ENCODE results near the gene HSD11B2. TPM values are rescaled to one million over a fixed set of nuclear protein-coding genes. Genes with fewer than 3 reads are reported as not detected.

HSD11B2 gene
- total and polyA plus RNA-seq, 4 donors = 2.6 to 39.8 (median 6.7) TPM

DNA sequence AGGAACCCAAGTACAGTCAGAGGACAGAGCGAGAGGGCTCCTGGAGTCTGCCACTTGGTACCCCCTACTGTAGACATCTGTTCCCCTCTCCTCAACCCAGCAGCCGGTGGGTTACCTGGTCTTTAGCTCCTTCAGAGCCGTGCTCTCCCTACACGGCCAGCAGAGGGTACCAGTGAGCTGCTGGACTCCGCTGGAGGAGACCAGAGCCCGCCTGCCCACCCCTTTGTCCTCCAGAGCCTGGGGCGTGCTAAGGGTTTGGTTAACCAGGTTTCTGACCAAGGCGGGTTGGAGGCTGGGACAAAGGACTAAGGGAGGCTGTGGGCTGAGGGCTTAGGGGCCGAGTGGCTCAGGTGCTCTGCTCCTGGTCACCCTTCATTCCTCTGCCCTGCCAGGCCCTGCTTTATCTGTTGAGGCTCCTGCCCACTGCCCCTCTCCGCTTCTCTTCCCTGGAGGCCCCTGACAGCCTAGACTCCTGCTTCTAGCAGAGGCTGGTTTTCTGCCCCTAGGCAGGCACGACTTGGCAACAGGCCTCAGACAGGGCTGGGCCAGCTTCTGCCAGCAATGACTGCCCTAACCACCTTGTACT, 2.7 kb upstream of the HSD11B2 start:
- Histone ChIP-seq H3K27ac (ENCODE audit: low read depth in 1 of 2, low read length in 1 of 2) (no peak overlapping the region), H3K9ac (ENCODE audit: insufficient read depth in 1 of 2, low read length in 2 of 2) (no peak overlapping the region), H3K4me3 (no peak overlapping the region), H3K4me1 (ENCODE audit: control insufficient read depth in 5 of 5, insufficient read depth in 5 of 5, low read length in 5 of 5) (peaks cover 0 to 33% (median 8%) of the 10 kb centered on the region in 5 donors), H3K27me3 (ENCODE audit: control insufficient read depth in 3 of 3, insufficient read depth in 3 of 3, low read length in 2 of 3) (peaks cover 0 to 10% (median 9%) of the 10 kb centered on the region in 3 donors), H3K36me3 (ENCODE audit: control insufficient read depth in 4 of 4, insufficient read depth in 4 of 4, low read length in 4 of 4) (no peaks in the 10 kb centered on the region), H3K9me3 (ENCODE audit: control insufficient read depth in 4 of 4, insufficient read depth in 3 of 4, low read length in 3 of 4) (no peaks in the 10 kb centered on the region)
- TF ChIP-seq, protein P1, sequence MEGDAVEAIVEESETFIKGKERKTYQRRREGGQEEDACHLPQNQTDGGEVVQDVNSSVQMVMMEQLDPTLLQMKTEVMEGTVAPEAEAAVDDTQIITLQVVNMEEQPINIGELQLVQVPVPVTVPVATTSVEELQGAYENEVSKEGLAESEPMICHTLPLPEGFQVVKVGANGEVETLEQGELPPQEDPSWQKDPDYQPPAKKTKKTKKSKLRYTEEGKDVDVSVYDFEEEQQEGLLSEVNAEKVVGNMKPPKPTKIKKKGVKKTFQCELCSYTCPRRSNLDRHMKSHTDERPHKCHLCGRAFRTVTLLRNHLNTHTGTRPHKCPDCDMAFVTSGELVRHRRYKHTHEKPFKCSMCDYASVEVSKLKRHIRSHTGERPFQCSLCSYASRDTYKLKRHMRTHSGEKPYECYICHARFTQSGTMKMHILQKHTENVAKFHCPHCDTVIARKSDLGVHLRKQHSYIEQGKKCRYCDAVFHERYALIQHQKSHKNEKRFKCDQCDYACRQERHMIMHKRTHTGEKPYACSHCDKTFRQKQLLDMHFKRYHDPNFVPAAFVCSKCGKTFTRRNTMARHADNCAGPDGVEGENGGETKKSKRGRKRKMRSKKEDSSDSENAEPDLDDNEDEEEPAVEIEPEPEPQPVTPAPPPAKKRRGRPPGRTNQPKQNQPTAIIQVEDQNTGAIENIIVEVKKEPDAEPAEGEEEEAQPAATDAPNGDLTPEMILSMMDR (IDR thresholded peaks at IDR 0.05; ENCODE audit: control extremely low read depth, extremely low read depth) = peak; percentile 67
- 20 to 30% methylated on average over 11 of the region's 11 CpGs for WGBS, 2 donors
- peak; percentile 78 to 82 (median 82) for DNase-seq
- peak; percentile 27 for ATAC-seq (ENCODE audit: insufficient read depth, low FRiP score)

DNA sequence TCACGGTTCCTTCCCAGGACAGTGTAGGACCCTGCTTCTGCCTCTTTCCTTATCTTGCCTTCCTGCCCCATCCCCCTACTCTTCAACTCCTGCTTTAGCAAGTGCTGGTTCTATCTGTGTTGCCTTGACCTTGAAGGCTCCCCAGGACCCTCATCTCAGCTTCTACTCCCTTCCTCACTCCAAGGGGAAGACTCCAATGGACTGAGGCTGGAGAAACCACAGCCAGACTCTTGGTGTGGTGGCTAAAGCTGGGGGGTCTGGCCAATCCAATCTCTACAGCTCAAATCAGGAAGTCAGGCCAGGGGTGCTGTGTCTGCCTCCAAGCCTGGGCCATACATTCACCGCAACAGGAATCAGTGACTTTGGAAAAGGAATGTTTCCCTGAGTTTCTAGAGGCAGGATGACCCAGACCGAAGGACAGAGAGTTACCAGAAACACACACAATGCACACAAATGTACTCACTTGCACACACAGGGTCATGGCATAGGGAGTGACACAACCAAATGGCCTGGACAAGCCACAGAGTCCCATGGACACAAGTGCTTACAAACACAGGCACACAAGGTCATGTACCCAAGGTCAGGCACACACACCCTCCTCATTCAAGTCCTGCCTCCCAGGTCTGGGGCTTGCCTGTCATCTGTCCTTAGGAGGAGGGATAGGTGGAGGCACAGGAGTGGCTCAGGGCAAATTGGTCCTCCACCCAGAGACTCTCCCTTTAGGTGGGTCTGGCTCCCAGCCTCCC, 1.7 kb upstream of the HSD11B2 start:
- no peaks in the 10 kb centered on the region for H3K36me3 ChIP-seq (ENCODE audit: control insufficient read depth in 4 of 4, insufficient read depth in 4 of 4, low read length in 4 of 4)
- 81 to 97% methylated on average over 3 of the region's 3 CpGs for WGBS, 2 donors
- peaks cover 0 to 10% (median 8%) of the 10 kb centered on the region in 3 donors for H3K27me3 ChIP-seq (ENCODE audit: control insufficient read depth in 3 of 3, insufficient read depth in 3 of 3, low read length in 2 of 3)
- TF ChIP-seq, protein P1 (IDR thresholded peaks at IDR 0.05; ENCODE audit: control extremely low read depth, extremely low read depth) = no peak
- H3K27ac ChIP-seq (ENCODE audit: low read depth in 1 of 2, low read length in 1 of 2) = no peak overlapping the region
- H3K4me3 ChIP-seq = no peak overlapping the region
- DNase-seq = no peak
- H3K9me3 ChIP-seq (ENCODE audit: control insufficient read depth in 4 of 4, insufficient read depth in 3 of 4, low read length in 3 of 4) = no peaks in the 10 kb centered on the region
- no peak for ATAC-seq (ENCODE audit: insufficient read depth, low FRiP score)
- peaks cover 0 to 29% (median 8%) of the 10 kb centered on the region in 5 donors for H3K4me1 ChIP-seq (ENCODE audit: control insufficient read depth in 5 of 5, insufficient read depth in 5 of 5, low read length in 5 of 5)
- no peak overlapping the region for H3K9ac ChIP-seq (ENCODE audit: insufficient read depth in 1 of 2, low read length in 2 of 2)

DNA sequence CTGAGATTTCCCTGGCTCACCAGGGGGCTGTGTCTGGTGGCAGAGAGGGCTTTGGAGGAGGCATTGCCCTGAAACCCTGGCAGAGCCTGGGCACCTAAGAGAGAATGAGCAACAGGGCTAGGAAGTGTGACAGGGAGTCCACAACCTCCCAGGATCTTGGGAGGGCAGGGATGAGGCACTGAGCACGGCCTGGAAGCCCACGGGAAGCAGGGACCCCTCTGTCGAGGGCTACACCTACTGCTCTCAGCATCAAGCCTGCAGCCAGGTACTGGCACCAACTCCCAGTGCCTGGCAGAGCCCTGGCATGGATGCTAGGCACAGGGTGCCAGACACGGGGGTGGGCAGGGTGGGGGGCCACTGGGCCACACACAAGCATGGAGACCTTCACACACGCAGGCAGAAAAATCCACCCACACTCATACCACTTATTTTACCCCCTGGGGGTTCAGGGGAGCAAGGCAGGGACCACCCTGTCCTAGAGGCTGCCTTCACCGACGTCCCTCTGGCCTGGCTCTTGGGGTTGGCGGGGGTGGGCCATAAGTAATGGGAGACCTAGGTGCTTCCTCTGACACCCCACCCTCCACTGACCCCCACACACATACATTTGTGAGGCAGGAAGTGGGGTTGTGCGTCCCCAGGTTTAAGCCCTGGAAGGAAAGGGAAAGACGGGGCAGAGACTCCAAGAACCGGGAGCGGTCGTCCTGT, 970 bp upstream of the HSD11B2 start:
- ATAC-seq (ENCODE audit: insufficient read depth, low FRiP score) = no peak
- Histone ChIP-seq H3K36me3 (ENCODE audit: control insufficient read depth in 4 of 4, insufficient read depth in 4 of 4, low read length in 4 of 4) (no peaks in the 10 kb centered on the region), H3K4me3 (no peak overlapping the region), H3K4me1 (ENCODE audit: control insufficient read depth in 5 of 5, insufficient read depth in 5 of 5, low read length in 5 of 5) (peaks cover 0 to 24% (median 8%) of the 10 kb centered on the region in 5 donors), H3K27me3 (ENCODE audit: control insufficient read depth in 3 of 3, insufficient read depth in 3 of 3, low read length in 2 of 3) (peaks cover 0 to 10% (median 7%) of the 10 kb centered on the region in 3 donors), H3K27ac (ENCODE audit: low read depth in 1 of 2, low read length in 1 of 2) (no peak overlapping the region), H3K9me3 (ENCODE audit: control insufficient read depth in 4 of 4, insufficient read depth in 3 of 4, low read length in 3 of 4) (no peaks in the 10 kb centered on the region), H3K9ac (ENCODE audit: insufficient read depth in 1 of 2, low read length in 2 of 2) (no peak overlapping the region)
- no peak for DNase-seq
- TF ChIP-seq, protein P1 (IDR thresholded peaks at IDR 0.05; ENCODE audit: control extremely low read depth, extremely low read depth) = no peak
- 43 to 47% methylated on average over 13 of the region's 13 CpGs for WGBS, 2 donors
